Dermis blood vessel endothelial cell (primary cell): ENCODE data around the gene THSD4. TPM values are rescaled to one million over a fixed set of nuclear protein-coding genes. Genes with fewer than 3 reads are reported as not detected.

ENCODE experiments used
- DNase-seq: peaks from one replicate; pipeline ENCODE4 v3.0.0; 2010
- total RNA-seq: library from RNA; depleted of rRNA; stranded (reverse); fragments of >200 nt; gene quantifications from 2 replicates; pipeline ENCODE4 v1.2.3, GENCODE V29; 2014

Gene THSD4
- total RNA-seq, 1 donor from 2014 or later = 34.2 TPM

DNA sequence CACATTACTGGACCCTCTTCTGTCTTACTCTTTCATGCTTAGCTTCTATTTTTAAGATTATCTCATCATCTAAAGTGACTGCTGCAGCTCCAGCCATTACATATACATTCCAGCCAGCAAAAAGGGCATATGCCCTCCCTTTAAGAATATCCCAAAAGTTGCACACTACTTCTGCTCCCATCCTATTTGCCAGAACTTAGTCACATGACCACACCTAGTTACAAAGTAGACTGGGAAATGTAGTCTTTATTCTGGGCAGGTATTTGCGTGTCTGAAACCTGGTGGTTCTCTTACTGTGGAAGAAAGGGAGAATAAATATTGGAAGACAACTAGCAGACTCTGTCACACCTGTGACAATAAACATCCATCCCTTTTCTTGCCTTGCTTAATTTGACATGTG lies 353.4 kb downstream of the THSD4 start:
- no peak for DNase-seq

DNA sequence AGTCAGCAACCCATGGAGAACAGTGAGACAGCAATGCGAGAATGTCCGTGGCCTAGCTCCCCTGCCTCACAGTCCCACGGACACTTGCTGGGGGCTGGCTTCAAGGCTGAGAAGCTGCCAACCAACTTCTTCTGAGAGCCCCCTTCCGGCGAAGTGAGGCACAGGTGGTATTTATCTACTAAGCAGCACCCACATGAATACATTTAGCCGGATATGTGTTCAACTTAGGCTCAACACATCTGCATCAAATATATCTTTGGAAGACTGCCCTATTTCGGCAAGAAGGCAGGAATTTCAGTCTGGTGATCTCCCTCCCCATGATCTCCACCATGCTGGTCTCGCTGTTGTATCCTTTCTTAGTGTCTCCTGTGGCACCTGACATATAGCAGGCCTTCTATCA lies 354.1 kb downstream of the THSD4 start:
- DNase-seq = no peak

DNA sequence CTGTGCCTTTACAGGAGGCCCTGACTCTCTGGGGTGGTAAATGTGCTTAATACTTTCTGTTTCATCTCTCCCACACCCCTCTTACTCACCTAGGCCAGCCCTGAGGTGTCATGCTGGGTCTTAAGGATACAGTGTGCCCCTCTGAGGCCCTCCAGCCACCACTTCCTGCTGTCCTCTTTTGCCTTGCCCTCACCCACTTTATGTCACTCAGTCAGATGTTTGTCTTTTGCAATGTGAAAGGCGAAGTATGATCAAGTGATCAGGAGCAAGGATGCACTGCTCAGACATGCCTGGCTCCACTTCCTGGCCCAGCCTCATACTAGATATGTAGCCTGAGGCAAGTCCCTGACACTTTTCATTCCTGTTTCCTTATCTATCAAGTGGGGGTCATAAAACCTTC lies 356.1 kb downstream of the THSD4 start:
- no peak for DNase-seq

DNA sequence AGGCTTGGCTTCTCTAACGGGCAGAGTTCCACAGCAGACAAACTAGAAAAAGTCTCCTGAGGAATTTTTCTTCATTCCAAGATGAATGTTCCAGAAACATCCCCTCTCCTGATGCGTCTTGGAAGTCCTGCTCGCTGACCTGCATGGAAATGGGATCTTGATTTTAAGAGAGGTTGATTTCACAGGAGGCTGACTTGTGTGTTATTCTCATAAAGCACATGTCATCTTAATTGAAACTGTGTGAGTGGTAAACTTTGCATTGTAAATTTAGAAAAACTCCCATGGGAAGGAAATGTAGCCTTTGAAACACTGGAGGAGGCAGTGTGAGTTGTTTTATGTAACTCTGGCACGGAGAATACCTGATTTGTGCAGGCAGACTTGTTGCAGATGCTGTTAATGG lies 357.3 kb downstream of the THSD4 start:
- DNase-seq = no peak

DNA sequence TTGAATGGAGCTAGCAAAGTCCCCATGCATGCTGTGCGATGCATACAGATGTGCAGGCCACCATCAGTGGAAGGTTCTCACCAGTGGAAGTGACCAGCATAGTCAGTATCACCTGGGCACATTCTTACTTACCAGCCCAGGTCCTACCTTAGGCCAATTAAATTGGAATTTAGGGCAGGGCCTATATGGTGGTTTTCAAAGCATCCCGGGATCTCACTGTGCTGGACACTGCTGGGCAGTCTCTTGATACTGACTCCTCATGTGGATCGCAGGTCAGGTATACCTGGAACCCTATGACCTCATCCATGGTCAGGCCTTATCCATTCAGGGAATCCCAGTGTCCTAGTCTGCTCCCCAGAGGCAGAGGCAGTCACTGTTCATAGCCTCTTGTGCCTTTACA lies 358.5 kb downstream of the THSD4 start:
- DNase-seq = no peak

DNA sequence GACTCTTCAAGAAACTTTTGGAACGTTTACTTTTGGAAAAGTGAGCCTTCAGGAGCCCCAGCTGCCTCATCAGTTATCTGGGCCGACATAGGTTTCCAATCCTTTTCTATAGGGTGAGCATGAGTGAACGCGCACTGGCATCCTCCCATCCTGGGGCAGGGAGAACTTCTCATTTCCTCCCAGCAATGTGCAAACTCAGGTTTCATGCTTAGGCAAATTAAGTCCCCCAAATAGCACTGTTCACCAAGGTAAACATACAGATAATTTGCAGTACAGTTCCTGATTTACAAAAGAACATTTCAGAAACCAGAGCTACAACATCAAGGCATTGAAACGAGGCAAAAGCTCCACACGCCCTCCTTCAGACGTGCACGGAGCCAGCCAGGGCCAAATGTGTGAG lies 361.6 kb downstream of the THSD4 start:
- no peak for DNase-seq

DNA sequence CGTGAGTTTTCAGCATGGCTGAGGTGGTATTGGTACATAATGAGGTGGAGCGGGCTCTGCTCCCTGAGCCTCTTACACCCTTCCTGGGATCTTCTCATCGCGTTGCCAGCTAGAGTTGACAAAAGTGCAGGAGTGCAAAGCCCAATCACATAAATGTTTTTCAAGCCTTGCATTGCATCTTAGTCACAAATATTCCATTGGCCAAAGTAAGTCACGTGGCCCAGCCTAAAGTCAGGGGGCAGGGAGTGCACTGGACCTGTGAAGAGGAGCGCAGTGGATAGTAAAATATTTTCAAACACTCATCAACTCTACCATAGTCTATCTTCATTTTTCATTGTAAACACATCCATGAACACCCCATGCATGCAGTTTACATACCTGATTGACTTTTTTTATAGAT lies 365.3 kb downstream of the THSD4 start:
- DNase-seq = no peak

DNA sequence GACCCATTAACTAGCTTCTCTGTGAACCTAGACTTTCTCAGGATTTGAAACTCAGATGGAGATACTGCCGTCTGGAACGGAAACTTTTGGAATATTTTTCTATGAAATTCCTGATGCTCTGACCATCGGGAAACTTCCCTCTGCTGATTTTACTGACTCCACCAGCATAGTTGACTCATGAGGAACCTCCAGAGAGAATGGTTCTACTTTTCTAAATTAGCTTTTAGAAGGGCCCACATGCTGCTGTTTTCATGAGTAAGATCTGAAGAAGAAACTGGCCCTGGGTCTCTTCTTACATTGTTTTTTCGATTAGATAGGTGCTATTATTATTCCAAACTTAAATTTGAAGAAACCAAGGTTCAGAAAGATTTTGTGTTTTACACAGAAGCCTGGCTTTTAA lies 368.8 kb downstream of the THSD4 start:
- no peak for DNase-seq

DNA sequence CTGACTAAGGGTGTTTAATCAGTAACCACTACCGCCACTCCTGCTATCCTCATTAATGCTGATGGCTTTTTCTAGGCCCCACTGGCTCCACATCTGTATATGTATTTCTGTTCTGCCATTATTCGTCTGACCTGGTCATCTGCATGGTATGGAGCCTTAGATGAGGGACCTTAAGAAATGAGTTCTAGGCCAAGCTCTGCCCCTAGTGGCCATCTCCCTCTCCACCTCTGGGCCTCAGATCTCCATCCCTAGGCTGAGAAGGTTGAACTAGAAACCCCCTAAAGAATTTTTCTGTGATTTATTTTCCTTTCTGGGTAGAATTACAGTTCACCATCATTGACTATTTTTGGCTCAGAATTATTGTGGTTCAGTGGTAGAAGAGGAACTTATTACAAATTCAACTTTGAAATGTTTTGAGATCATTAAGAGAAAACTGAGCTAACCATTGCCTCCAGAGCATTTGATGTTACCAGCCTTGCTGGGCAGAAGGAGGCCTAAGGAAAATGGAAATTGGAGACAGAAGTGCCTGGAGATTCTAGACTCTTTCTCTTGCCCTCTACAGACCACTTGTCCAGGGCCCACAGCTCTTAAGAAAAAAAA lies 369.9 kb downstream of the THSD4 start:
- DNase-seq = peak; percentile 17

DNA sequence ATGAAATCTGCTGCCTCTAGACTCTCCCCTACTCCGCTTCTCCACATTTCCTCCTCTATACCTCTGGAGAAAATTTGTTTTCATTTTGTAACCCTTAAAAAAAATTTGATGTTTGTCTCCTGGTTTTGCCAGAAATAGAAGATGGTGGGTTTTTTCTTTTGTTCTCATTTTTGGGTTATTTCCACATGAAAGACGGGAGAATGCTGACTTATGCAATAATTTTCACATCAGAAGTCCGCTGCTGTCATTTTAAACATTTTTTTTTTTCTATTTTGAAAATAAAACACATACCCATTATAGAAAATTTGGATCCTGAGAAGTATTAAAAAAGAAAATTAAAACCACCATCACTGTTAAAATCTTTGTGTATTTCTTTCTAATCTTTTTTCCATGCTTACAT lies 374.3 kb downstream of the THSD4 start:
- DNase-seq = no peak

DNA sequence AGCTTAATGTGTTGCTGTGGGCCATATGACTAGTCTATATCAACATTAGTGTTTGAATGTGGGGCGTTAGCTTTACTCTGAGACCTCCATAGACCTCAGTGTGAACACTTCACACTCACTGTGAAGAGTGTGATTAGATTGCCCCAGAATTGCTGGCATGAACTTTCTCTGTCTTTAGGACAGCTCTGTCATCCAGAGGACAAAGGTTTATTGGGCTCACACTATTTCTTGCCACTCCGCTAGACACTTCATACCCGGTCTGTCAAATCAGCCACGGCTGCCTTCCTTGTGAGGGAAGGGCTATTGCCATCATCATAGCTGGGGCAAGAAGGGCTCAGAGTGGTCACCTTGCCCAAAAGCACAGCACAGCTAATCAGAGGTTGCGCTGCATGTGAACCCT lies 378.3 kb downstream of the THSD4 start:
- no peak for DNase-seq

DNA sequence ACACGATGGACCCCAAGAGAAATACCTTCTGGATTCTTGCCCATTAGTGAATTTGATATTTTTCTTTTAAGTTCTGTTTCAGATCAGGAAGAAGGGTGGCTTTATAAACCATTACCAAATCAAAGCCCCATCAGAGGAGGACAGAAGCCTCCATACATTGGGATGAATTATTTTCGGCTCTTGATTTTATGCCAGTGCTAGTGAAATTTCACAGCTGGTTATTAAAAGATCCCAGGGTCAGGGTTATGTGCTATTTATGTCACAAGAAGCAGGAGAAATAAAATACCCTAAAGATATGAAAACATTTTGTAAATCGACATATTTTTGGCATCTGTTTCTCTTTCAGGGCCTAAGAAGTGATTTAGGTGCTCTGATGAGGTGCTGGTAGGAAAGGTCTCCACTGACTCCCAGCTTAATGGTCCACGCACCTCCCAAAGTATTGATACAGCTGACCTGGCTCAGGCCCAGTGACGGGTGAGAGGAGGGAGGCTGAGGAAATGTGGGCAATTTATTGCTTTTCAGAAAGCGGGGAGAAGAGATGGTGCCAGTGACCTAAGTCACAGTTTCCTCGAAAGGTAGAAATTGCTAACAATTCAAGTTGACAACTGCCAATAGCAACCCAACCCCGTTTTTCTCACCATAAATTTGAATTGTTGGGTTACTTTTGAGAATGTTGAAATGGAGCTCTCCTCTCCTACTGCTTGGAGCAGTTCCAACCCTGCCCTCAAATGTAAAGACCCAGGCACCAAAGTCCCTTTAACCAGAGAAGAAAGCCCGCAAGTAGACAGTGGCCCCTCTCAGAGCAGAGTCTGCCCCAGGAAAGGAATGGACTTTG lies 379.5 kb downstream of the THSD4 start:
- DNase-seq = no peak

DNA sequence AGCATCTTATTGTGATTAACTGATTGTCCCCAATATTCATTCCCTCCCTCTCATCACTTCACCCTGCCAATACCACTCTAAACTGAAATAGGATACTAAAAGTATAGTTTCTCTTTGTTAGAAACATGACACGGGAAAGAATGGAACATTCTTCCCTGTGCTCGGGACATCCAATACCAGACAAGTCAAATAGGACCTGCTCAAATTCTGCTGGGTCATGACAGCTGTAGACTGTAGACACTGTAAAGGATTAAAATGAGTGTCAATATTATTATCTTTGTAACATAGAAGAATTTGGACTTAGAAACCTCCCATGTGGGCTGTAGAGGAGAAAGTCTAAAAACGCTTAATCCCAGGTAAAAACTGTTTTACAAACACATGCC lies 380.1 kb downstream of the THSD4 start:
- no peak for DNase-seq

DNA sequence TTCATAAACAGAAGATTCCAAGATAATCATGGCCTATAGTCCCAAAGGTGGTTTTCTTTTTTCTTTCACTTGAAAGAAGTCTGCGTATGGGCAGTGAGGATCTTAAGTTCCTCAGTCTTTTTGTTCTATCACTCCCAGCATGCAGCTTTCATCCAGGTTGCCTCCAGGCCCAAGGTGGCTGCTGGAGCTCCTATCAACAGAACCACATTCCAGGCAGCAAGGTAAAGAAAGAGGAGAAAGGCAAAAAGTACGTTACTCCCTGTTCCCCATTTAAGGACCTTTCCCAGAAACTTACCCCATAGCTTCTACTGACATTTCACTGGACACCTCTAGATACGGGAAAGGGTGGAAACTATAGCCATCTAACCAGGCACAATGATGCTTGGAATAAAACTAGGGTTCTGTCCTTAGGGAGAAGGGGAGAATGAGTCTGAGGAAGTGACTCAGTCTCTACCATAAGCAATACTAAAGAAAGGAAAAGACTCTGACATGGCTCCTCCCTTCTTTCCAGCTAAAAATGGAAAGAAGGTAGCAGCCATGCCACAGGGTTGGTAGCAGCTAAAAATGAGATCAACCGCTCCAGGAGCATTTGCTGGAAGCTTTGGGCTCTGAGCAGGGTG lies 381.2 kb downstream of the THSD4 start:
- DNase-seq = peak; percentile 63

DNA sequence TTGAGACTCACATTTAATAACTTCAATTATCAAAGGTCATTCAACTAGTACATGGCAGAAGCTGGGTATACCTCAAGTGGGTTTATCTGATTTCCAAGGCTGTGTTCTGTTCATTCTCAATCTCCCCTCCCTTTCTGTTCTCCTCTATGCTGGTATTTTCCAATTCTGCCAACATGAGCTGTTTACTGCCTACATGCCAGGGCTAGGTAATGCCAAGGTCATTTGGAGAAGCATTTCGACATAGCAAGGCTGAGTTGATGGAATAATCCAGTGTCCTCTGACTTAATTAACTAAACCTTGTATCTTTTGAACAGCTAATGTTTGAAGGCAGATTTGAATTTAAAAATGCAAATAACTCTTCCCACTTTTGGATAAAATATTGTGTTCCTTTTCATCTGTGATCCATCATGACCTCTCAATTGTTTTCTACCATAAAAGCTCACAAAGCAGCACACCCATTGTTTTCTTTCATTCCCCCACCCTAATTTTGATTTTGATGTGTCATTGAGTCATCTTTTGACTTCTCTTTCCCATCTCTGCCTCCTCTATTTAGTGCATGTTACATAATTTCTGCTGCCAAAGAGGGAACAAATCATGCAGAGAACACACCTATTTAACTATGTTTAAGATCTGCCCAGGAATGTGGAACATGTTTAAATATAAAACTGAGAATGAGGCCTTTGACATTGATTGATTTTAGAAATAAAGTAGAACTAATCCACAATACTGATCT lies 386.2 kb downstream of the THSD4 start:
- DNase-seq = peak; percentile 10

DNA sequence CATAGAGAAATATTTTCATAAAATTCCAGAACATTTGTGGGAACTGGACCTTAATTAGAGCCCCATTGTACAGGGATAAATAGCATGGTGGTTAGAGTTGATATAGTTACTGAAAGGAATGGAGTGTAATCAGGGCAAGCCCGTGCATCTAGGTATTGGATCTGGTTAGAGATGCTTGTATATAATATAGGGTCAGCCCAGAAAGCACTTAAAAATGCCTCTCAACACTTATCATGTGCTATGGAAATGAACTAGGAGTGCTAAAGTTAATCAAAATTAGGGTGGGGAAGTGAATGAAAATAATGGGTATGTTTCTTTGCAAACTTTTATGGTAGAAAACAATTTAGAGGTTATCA lies 386.8 kb downstream of the THSD4 start:
- no peak for DNase-seq

DNA sequence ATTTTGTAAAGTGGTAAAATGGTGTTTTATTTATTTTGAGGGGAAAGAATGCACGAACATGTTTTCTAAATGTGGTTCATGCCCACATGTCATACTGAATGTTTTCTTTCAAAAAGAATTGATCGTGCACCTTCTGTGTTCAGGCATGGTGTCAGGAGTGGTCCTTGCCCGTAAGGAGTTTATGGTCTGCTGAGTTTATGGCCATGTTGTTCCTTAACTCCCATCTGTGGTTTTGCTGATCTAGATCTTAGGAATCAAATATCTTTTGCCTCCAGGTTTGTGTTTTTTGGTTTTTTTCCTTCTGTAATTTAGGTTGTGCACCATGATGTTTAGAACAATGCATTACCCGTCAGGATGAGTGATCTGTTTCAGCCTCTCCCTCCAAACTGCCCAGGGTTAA lies 390.7 kb downstream of the THSD4 start:
- no peak for DNase-seq

DNA sequence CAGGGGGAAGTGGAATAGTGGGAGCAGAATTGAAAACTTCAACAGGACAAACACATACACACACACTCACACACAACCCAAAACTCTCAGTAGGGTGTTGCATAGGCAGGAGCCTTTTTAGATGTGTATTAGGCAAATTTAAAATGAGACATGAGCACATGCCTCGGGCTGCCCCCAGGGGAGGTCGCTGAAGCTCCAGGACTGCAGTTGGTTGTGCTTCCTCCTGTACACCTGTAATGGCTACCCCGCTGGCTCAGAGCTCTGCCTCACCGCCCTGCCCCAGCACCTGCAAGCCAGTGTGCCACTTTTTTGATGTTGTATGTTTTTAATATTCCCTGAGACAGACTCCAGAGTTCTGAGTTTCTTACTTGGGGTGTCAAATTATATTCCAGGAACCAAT lies 391.7 kb downstream of the THSD4 start:
- no peak for DNase-seq

DNA sequence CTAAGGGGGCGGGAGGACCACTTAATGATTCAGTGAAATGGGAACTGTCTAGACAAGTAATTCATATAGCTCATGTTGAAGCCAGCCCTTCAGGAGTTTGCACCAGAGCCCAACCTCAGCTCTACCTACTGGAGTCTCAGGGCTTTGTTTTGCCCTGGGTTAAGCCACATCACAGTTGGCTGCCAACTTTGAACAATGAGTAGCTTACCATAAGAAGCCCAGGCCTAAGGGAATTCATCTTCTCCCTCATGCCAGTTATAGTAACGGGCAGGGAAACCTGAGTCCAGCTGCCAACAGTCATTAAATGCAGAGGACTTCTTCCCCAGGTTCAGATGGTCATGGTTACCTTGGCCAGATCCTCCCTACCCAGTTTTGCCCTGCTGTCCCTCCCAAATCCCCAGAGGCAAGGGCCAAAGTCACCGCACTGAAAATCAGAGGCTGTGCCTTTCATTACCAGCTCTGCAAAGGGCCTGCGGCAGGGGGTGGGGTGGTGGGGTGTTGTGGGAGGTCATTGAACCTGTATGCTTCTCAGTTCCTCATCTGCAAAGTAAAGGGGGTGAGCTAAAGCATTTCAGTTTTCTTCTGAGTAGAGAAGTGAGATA lies 392.9 kb downstream of the THSD4 start:
- DNase-seq = no peak

DNA sequence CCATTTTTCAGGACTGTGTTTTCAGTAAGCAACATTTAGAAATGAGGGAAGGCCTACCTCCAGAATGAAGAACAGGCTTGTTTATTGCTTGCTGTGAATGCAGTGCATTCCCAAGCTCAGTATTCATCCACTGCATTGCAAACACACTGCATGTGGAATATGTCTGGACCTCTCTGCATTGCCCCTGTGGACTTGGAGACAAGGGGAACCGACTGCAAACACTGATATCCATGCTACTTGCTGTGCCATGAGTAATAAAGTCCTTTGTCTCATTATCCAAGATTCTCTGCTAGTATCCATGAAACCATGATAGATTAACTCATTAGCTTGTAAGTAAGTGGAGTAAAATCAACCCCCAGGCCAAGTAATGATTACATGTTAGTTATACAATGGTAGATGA lies 393.9 kb downstream of the THSD4 start:
- no peak for DNase-seq

DNA sequence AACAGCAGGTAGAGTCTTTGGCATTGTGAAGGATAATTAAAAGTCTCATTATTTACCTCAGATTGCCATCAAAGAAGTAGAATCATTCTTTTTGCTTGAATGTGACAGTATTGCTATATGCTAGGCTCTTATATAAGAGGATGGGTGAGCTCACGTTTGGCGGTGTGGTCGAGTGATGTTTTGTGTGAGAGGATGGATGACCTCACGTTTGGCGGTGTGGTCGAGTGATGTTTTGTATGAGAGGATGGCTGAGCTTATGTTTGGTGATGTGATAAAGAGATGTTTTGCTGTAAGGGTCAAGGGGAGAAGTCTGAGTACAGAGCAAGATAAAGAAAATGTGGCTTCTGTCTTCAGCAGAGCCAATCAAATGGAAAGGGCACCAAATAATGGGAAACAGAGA lies 395.5 kb downstream of the THSD4 start:
- no peak for DNase-seq

DNA sequence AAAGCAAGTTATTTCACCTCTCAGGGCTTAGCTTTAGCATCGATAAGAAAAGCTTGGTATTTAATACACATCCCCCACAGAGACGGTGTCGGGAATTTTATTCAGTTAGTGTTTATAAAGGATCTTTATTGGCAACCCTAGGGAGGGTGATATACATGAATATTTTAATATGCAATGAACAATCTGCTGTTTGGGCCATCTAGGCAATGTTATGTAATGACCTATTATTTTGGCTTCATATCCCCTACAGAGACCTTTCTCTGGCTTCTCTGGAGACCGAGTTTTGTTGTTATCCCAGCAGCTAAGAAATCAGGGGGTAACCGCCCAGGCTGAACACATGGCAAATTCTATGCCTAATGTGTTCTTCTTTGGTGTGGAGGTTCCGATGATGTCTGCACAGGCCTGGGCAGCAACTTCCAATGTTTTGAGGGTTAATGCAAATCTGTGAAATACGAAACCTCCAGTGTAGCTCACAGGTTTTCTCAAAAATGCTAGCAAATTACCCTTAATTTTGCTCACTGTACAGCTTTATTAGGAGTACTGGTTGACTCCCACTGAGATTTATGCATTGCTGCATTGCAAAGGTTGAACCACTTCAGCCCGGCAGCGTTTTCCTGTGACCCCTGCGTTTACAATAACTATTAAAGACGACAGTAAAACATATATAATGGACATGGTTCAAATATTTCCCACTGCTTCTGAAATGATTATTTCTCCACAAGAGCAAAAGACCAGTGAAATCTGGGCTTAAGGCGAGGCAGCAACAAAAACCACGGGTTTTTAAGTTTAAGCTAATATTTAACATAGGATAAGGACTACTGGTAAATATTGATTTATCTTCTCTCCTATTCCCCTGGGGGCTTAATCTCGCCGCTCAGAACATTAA lies 396.8 kb downstream of the THSD4 start:
- no peak for DNase-seq
